Germinal center (tissue), 1 donor: ENCODE results near the gene ADGRA1.

Source experiments
- DNase-seq: peaks from one replicate; pipeline ENCODE4 v3.0.0; 2012; ENCODE audit warnings: mixed read lengths, low spot score

The ADGRA1 gene

GRCh38 chr10:133179651-133180050 lies 91.9 kb downstream of the ADGRA1 start:
- DNase-seq: no peak

GRCh38 chr10:133180192-133180964 lies 92.7 kb downstream of the ADGRA1 start:
- DNase-seq: no peak

- DNase-seq: no peak
These were observed 93.4 kb downstream of the ADGRA1 start for GRCh38 chr10:133180965-133181639.
